Testis (tissue), 3 donors: Measurements from ENCODE around the gene ELMO2. TPM values are rescaled to one million over a fixed set of nuclear protein-coding genes. Genes with fewer than 3 reads are reported as not detected.

Experiments used
- DNase-seq: peaks from one replicate; pipeline ENCODE4 v3.0.0-alpha.2; 2019
- H3K27ac ChIP-seq, 2 donors: fragments of 200-600 bp; sonication (generic); one replicate each; pipeline ENCODE4 v1.5.1; 2019
- H3K27me3 ChIP-seq: fragments of 200-600 bp; sonication (generic); one replicate; pipeline ENCODE4 v1.5.1; 2019
- H3K36me3 ChIP-seq: fragments of 200-600 bp; sonication (generic); one replicate; pipeline ENCODE4 v1.5.1; 2017; ENCODE audit warnings: low read depth; ENCODE audit errors: missing control alignments
- H3K4me1 ChIP-seq: fragments of 200-600 bp; sonication (generic); one replicate; pipeline ENCODE4 v1.5.1; 2019
- H3K4me3 ChIP-seq, 2 donors: fragments of 200-600 bp; sonication (generic); one replicate each; pipeline ENCODE4 v1.5.1; 2017 to 2019
- H3K9me3 ChIP-seq: fragments of 200-600 bp; sonication (generic); one replicate; pipeline ENCODE4 v1.5.1; 2017
- POLR2A ChIP-seq: fragments of 450-650 bp; IDR thresholded peaks from one replicate; pipeline ENCODE4 v1.6.1; 2017; ENCODE audit warnings: antibody characterized with exemption, mild to moderate bottlenecking, moderate library complexity
- WGBS, 2 donors: methylation state at CpG; one replicate each; pipeline ENCODE4 v1.1.5; 2018; 5-methylcytosine and 5-hydroxymethylcytosine counted together
- intact Hi-C: fragments of 100-400 bp; cut with DNase I; formaldehyde crosslinking; loops from one replicate; pipeline ENCODE4 v1.15.1; 2023; ENCODE audit warnings: low total_unique reads
- polyA plus RNA-seq: library from polyadenylated mRNA; stranded (reverse); fragments of 350-450 nt; fragmentation: Illumina TruSeq; extraction: RNeasy Lipid Tissue Mini Kit (QIAGEN cat#74804); gene quantifications from one replicate; pipeline ENCODE4 v1.2.3, GENCODE V29; 2014; ENCODE audit warnings: low read depth, low replicate concordance; ENCODE audit not compliant: insufficient read depth
- total RNA-seq, 2 donors: library from RNA; depleted of rRNA; stranded (reverse); fragments of >200 nt; gene quantifications; one replicate each; pipeline ENCODE4 v1.2.3, GENCODE V29; 2016
- TF ChIP-seq, protein P1 (sequence below), 3 experiments: fragments of 450-650 bp in 2 of 3; fragments of 200-600 bp in 1 of 3; sonication (generic) in 1 of 3; IDR thresholded peaks; one replicate each; pipeline ENCODE4 v1.5.1; 2016 to 2019; ENCODE audit warnings: antibody characterized with exemption in 3 of 3, mild to moderate bottlenecking in 2 of 3, moderate library complexity in 1 of 3

ELMO2 gene
- total and polyA plus RNA-seq, 3 donors from 2014 or later, result 78.8 to 128 (median 120) TPM

DNA sequence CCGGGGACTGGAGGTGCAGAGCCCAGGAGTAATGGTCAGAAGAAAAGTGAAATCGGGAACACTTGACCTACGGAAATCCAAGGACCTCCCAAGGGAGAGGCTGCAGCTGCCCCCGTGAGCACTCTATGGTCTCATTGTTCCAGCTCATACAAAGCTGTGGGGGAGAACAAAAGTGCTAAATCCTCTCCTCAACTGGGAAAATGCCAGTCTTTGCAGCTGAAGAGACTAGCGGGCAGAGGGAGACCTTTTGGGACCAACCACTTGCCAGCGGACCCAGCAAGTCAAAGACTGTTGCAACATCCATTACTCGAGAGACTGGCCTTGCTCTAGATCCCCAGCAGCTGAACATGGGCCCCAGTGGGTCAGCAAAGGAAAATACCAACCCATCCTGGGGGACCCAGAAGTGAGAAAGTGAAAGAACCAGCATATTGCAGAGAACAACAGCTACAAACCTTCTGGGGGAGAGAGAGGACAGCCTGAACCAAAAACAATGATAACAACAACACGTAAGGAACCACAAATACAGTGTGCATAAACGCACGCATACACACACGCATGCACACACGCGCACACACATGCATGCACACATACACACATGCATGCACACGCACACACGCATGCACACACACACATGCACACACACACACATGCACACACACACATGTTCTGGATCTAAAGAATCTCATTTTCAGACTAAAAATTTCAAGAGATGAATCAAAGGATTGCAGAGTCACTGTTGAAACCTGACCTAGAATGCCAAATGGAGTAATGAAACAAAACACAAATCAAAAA, 24.7 kb upstream of the ELMO2 start:
- 31 to 40% methylated on average over 15 of the region's 15 CpGs for WGBS, 2 donors
- DNase-seq, result no peak
- TF ChIP-seq, protein P1, sequence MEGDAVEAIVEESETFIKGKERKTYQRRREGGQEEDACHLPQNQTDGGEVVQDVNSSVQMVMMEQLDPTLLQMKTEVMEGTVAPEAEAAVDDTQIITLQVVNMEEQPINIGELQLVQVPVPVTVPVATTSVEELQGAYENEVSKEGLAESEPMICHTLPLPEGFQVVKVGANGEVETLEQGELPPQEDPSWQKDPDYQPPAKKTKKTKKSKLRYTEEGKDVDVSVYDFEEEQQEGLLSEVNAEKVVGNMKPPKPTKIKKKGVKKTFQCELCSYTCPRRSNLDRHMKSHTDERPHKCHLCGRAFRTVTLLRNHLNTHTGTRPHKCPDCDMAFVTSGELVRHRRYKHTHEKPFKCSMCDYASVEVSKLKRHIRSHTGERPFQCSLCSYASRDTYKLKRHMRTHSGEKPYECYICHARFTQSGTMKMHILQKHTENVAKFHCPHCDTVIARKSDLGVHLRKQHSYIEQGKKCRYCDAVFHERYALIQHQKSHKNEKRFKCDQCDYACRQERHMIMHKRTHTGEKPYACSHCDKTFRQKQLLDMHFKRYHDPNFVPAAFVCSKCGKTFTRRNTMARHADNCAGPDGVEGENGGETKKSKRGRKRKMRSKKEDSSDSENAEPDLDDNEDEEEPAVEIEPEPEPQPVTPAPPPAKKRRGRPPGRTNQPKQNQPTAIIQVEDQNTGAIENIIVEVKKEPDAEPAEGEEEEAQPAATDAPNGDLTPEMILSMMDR (IDR thresholded peaks at IDR 0.05), result no peak
- no peak for TF ChIP-seq POLR2A

DNA sequence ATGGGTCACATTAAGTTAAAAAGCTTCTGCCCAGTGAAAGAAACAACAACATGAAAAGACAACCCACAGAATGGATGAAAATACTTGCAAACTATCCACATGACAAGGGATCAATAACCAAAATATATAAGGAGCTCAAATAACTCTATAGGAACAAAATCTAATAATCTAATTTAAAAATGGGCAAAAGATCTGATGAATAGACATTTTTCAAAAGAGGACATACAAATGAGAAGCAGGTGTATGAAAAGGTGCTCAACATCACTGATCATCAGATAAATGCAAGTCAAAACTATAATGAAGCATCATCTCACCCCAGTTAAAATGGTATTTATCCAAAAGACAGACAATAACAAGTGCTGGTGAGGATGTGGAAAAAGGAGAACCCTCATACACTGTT, 21.0 kb upstream of the ELMO2 start:
- H3K4me1 ChIP-seq, result peaks cover 5% of the 10 kb centered on the region
- H3K9me3 ChIP-seq, result no peaks in the 10 kb centered on the region
- intact Hi-C loops, result no loop called here
- H3K27me3 ChIP-seq, result no peaks in the 10 kb centered on the region
- TF ChIP-seq, protein P1 (IDR thresholded peaks at IDR 0.05), result no peak
- no peak for TF ChIP-seq POLR2A
- DNase-seq, result no peak
- no peak overlapping the region for H3K4me3 ChIP-seq
- H3K36me3 ChIP-seq, result no peaks in the 10 kb centered on the region
- H3K27ac ChIP-seq, result no peak overlapping the region

More for the DNA sequence above, 24.7 kb upstream of the ELMO2 start:
- intact Hi-C loops, result loop anchor here (10.0 kb wide), 1 partner anchor 296 kb away; no protein-coding TSS in a partner anchor
- no peaks in the 10 kb centered on the region for H3K9me3 ChIP-seq
- no peak overlapping the region for H3K4me3 ChIP-seq
- H3K27ac ChIP-seq, result no peak overlapping the region
- H3K36me3 ChIP-seq, result no peaks in the 10 kb centered on the region
- peaks cover 5% of the 10 kb centered on the region for H3K4me1 ChIP-seq
- H3K27me3 ChIP-seq, result no peaks in the 10 kb centered on the region

DNA sequence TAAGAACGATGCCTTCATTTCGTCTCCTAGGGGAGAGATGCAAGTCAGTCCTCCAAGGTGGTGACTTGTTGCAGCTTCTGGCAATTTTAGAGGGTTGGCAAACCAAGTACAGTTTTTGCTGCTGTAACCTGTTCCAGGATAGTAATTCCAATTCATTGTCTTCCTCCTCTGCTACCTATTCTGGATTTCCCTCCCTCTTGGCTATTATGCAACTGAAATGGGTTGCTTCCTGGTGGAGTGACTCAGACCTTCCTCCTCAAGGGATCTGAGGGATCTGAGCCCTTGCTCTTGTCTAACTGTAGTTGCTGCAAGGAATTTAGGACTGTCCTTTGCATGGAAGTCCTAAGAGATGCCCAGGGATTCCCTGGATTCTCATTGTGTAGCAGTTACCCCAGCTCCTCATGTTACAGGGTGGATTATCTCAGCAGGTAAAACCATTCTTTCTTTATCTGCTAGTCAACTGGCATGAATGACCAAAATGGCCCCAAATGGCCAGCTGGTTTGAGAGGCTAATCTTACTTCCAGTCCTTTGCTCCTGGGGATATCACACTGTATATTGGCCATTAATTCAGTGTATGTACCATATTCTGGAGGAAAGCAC, 17.6 kb upstream of the ELMO2 start:
- Histone ChIP-seq H3K27ac (no peak overlapping the region), H3K27me3 (no peaks in the 10 kb centered on the region), H3K4me3 (no peak overlapping the region), H3K36me3 (no peaks in the 10 kb centered on the region), H3K9me3 (no peaks in the 10 kb centered on the region), H3K4me1 (no peaks in the 10 kb centered on the region)
- DNase-seq, result no peak
- intact Hi-C loops, result no loop called here
- 85 to 100% methylated on average over 2 of the region's 2 CpGs for WGBS, 2 donors
- no peak for TF ChIP-seq POLR2A
- TF ChIP-seq, protein P1 (IDR thresholded peaks at IDR 0.05), result no peak

DNA sequence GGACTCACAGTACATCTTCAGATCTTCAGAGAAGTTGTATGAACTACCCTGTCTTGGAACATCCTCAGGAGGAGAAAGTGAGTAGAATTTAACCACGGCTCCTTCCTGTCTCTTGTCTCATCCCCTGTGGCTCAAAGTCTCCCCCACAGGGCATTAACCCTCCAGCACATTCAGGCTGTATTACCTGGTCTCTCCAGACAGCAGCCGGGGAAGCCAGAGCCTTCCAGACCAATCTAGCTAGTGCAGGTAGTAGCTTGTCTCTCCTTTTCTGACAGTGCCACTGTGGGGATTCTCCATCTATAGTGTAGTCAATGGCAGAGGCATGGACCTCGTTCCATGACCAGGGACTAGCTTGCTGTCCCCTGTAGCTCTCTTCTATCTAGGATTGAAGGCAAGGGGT, 16.9 kb upstream of the ELMO2 start:
- no peak for DNase-seq
- Histone ChIP-seq H3K36me3 (no peaks in the 10 kb centered on the region), H3K4me1 (no peaks in the 10 kb centered on the region), H3K27ac (no peak overlapping the region), H3K9me3 (no peaks in the 10 kb centered on the region), H3K27me3 (no peaks in the 10 kb centered on the region), H3K4me3 (no peak overlapping the region)
- 70 to 73% methylated on average over 3 of the region's 3 CpGs for WGBS, 2 donors
- no peak for TF ChIP-seq POLR2A
- TF ChIP-seq, protein P1 (IDR thresholded peaks at IDR 0.05), result no peak
- intact Hi-C loops, result no loop called here
